ENCODE results near the gene MAP3K3. TPM values are rescaled to one million over a fixed set of nuclear protein-coding genes. Genes with fewer than 3 reads are reported as not detected.
A peak's percentile ranks its signal among the peaks of the same experiment; 100 is the strongest.

MAP3K3 gene
- total RNA-seq, 4 donors from 2014 or later = 14.0 to 38.9 (median 18.4) TPM

DNA sequence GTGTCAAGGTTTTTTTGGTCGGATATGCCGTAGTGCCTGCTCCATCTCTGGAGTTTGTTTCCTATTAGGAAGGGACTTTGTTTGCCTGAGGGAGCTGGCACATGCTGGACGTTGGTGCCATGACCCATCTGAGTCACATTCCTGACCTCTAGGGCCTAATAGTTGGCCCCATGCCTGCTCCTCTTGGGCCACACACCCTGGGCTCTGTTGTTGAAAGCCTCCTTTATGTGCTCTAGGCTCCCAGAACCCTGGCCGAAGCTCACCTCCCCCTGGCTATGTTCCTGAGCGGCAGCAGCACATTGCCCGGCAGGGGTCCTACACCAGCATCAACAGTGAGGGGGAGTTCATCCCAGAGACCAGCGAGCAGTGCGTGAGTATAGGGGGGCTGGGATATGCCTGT, 59.3 kb downstream of the MAP3K3 start:
- Histone ChIP-seq H3K27me3 (no peaks in the 10 kb centered on the region), H3K4me3 (no peak overlapping the region), H3K4me1 (peaks cover 5 to 47% (median 19%) of the 10 kb centered on the region in 3 donors), H3K27ac (peak overlapping the region in 2 of 4 donors; percentile 8 to 24), H3K36me3 (peaks cover 0 to 92% (median 10%) of the 10 kb centered on the region in 3 donors), H3K9me3 (no peaks in the 10 kb centered on the region)
- TF ChIP-seq POLR2A (IDR thresholded peaks at IDR 0.05) = no peak
- WGBS, 2 donors = 79 to 81% methylated on average over 7 to 8 of the region's 8 CpGs
- DNase-seq = no peak
- intact Hi-C loops (cut with DNase I) = no loop called here

- TF ChIP-seq POLR2A (IDR thresholded peaks at IDR 0.05) = no peak
- no peak for TF ChIP-seq CTCF (IDR thresholded peaks at IDR 0.05)
- peaks cover 5 to 44% (median 15%) of the 10 kb centered on the region in 3 donors for H3K4me1 ChIP-seq
- no peak for DNase-seq
- peaks cover 0 to 86% (median 10%) of the 10 kb centered on the region in 3 donors for H3K36me3 ChIP-seq
- no peaks in the 10 kb centered on the region for H3K27me3 ChIP-seq
- no peak overlapping the region for H3K27ac ChIP-seq
- intact Hi-C loops (cut with DNase I) = no loop called here
- no peaks in the 10 kb centered on the region for H3K9me3 ChIP-seq
- 100% methylated on average over 1 of the region's 1 CpG for WGBS, 2 donors
- no peak overlapping the region for H3K4me3 ChIP-seq
Measured at GRCh38 chr17:63682441-63682840, 60.2 kb downstream of the MAP3K3 start.

- Histone ChIP-seq H3K36me3 (peaks cover 0 to 86% (median 10%) of the 10 kb centered on the region in 3 donors), H3K27me3 (no peaks in the 10 kb centered on the region), H3K27ac (no peak overlapping the region), H3K9me3 (no peaks in the 10 kb centered on the region), H3K4me3 (no peak overlapping the region), H3K4me1 (peaks cover 5 to 44% (median 15%) of the 10 kb centered on the region in 3 donors)
- no peak for DNase-seq
- intact Hi-C loops (cut with DNase I) = no loop called here
- no peak for TF ChIP-seq CTCF (IDR thresholded peaks at IDR 0.05)
- no peak for TF ChIP-seq POLR2A (IDR thresholded peaks at IDR 0.05)
Measured at GRCh38 chr17:63682981-63683380, 60.8 kb downstream of the MAP3K3 start.

DNA sequence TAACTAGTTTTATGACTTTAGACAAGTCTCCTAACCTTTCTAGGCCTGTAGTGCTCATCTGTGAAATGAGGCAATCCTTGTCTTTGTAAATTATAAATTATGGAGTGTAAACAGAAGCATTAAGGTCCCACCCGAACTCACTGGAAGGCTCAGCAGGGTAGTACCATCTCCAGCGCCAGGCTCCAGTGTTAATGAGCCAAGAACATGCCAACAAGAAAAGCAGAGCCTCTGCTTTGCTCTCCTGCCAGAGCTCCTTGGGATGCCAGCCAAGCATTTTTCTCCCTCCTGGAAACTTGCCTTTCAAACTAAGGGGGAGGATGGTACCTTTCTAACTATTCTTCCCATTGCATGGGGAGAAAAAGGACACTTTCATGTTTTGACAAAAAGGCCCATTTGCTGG, 62.8 kb downstream of the MAP3K3 start:
- intact Hi-C loops (cut with DNase I) = no loop called here
- WGBS, 2 donors = 21 to 48% methylated on average over 2 of the region's 2 CpGs
- Histone ChIP-seq H3K4me1 (peaks cover 5 to 44% (median 15%) of the 10 kb centered on the region in 3 donors), H3K27ac (no peak overlapping the region), H3K9me3 (no peaks in the 10 kb centered on the region), H3K4me3 (no peak overlapping the region), H3K27me3 (no peaks in the 10 kb centered on the region), H3K36me3 (peaks cover 10 to 88% (median 28%) of the 10 kb centered on the region in 3 donors)
- no peak for TF ChIP-seq POLR2A (IDR thresholded peaks at IDR 0.05)
- no peak for TF ChIP-seq CTCF (IDR thresholded peaks at IDR 0.05)
- DNase-seq = no peak

GRCh38 chr17:63685578-63685977, 63.4 kb downstream of the MAP3K3 start:
- H3K4me3 ChIP-seq = no peak overlapping the region
- H3K4me1 ChIP-seq = peaks cover 5 to 44% (median 15%) of the 10 kb centered on the region in 3 donors
- H3K27ac ChIP-seq = no peak overlapping the region
- WGBS, 2 donors = 75 to 92% methylated on average over 3 of the region's 3 CpGs
- peaks cover 16 to 89% (median 33%) of the 10 kb centered on the region in 3 donors for H3K36me3 ChIP-seq
- no peaks in the 10 kb centered on the region for H3K9me3 ChIP-seq
- no peaks in the 10 kb centered on the region for H3K27me3 ChIP-seq
- intact Hi-C loops (cut with DNase I) = no loop called here
- TF ChIP-seq POLR2A (IDR thresholded peaks at IDR 0.05) = no peak
- no peak for TF ChIP-seq CTCF (IDR thresholded peaks at IDR 0.05)
- DNase-seq = no peak

DNA sequence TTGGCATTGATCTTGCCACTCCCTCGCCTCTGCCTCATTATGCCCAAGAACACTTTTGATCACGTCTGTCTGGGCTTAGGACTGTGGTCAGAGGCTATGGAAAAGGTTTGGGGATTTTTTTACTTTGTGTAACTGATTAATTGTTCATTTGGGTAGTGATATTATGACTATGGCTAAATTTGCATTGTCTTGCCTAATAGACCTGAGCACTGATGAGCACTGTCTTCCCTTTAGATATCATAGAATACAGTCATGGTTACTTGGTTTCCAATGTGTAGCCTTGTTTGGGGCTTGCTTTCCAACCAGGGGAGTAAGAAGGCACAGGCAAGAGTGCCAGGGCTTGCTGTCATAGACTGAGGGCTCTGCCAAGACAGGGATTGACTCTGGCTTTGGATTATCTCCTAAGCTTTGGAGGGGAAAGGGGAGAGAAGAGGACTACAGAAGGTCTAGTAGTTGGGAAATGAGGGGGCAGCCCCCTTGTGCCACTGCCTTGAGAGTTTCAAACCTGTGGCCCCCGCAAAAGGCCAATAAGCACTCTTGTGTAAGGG, 64.0 kb downstream of the MAP3K3 start:
- 52 to 76% methylated on average over 2 to 3 of the region's 3 CpGs for WGBS, 2 donors
- H3K27ac ChIP-seq = no peak overlapping the region

More for the DNA sequence above, 64.0 kb downstream of the MAP3K3 start:
- H3K27me3 ChIP-seq = no peaks in the 10 kb centered on the region
- intact Hi-C loops (cut with DNase I) = no loop called here
- H3K4me1 ChIP-seq = peaks cover 5 to 40% (median 13%) of the 10 kb centered on the region in 3 donors
- H3K4me3 ChIP-seq = no peak overlapping the region
- DNase-seq = no peak
- no peaks in the 10 kb centered on the region for H3K9me3 ChIP-seq
- TF ChIP-seq POLR2A (IDR thresholded peaks at IDR 0.05) (no peak), CTCF (IDR thresholded peaks at IDR 0.05) (no peak)
- H3K36me3 ChIP-seq = peaks cover 22 to 92% (median 39%) of the 10 kb centered on the region in 3 donors
